Osteoblast (primary cell): Measurements from ENCODE around the gene FNDC3B. TPM values are rescaled to one million over a fixed set of nuclear protein-coding genes. Genes with fewer than 3 reads are reported as not detected.

Experiments
- DNase-seq: peaks from one replicate; pipeline ENCODE4 v3.0.0; 2011; ENCODE audit warnings: low spot score, mixed read lengths; ENCODE audit not compliant: insufficient read length; ENCODE audit errors: missing footprints
- H2AFZ ChIP-seq: 2 replicates; pipeline ENCODE4 v1.6.0; 2011; ENCODE audit warnings: mild to moderate bottlenecking, low read length
- H3K27ac ChIP-seq: 2 replicates; pipeline ENCODE4 v1.5.1; 2011; ENCODE audit warnings: mild to moderate bottlenecking, low read depth, low read length, moderate library complexity
- H3K27me3 ChIP-seq: 2 replicates; pipeline ENCODE4 v1.6.0; 2012; ENCODE audit warnings: mild to moderate bottlenecking, control low read depth, inconsistent platforms, low read length, moderate library complexity; ENCODE audit not compliant: insufficient read depth
- H3K36me3 ChIP-seq: 2 replicates; pipeline ENCODE4 v1.5.1; 2011; ENCODE audit warnings: mild to moderate bottlenecking, low read length, control low read depth, moderate library complexity; ENCODE audit not compliant: insufficient read depth
- H3K4me1 ChIP-seq: 2 replicates; pipeline ENCODE4 v1.5.1; 2011; ENCODE audit warnings: mild to moderate bottlenecking, low read length, control low read depth, moderate library complexity; ENCODE audit not compliant: insufficient read depth
- H3K4me2 ChIP-seq: 2 replicates; pipeline ENCODE4 v1.6.0; 2011; ENCODE audit warnings: mild to moderate bottlenecking, low read length; ENCODE audit not compliant: insufficient read depth
- H3K4me3 ChIP-seq: fragments of 200-600 bp; sonication (generic); 3 replicates; pipeline ENCODE4 v1.5.1; 2012; ENCODE audit warnings: mild to moderate bottlenecking, low read length, inconsistent platforms; ENCODE audit not compliant: insufficient read depth
- H3K79me2 ChIP-seq: 2 replicates; pipeline ENCODE4 v1.6.0; 2012; ENCODE audit warnings: mild to moderate bottlenecking, low read length, control low read depth, inconsistent platforms; ENCODE audit not compliant: insufficient read depth
- H3K9me3 ChIP-seq: 2 replicates; pipeline ENCODE4 v1.5.1; 2011; ENCODE audit warnings: low read depth, low read length, control low read depth
- H4K20me1 ChIP-seq: 2 replicates; pipeline ENCODE4 v1.6.0; 2012; ENCODE audit warnings: mild to moderate bottlenecking, low read length, control low read depth; ENCODE audit not compliant: insufficient read depth
- total RNA-seq: library from RNA; depleted of rRNA; stranded (reverse); fragments of >200 nt; gene quantifications from 2 replicates; pipeline ENCODE4 v1.2.3, GENCODE V29; 2012
- TF ChIP-seq, protein P1 (sequence below): IDR thresholded peaks from 2 replicates; pipeline ENCODE4 v1.5.1; 2011; ENCODE audit warnings: mild to moderate bottlenecking, low read depth, low read length, moderate library complexity; ENCODE audit errors: extremely low read depth

FNDC3B gene
- total RNA-seq, 1 donor: 179 TPM

DNA sequence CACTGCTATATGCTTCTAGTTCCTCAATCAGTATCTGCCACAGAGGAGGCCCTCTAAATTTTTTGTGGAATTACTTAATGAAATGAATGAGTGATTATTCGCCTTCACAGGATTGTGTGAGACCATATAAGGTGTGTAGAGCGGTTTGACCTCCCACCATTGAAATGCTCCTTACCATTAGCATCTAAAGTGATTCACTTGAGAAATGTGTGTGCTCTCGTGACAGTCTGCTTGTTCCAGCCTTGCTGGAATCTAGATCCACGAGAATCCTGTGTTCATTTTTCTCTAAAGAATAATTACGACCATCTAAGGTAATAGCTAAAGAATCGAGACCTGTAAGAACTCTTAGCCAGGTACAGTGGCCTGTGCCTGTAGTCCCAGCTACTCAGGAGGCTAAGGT is 126.9 kb downstream of the FNDC3B start:
- DNase-seq: no peak
- H3K4me1 ChIP-seq: peaks cover 27% of the 10 kb centered on the region
- H3K4me3 ChIP-seq: no peak overlapping the region
- no peaks in the 10 kb centered on the region for H3K27me3 ChIP-seq
- peaks cover 76% of the 10 kb centered on the region for H4K20me1 ChIP-seq
- peaks cover 21% of the 10 kb centered on the region for H3K36me3 ChIP-seq
- TF ChIP-seq, protein P1, sequence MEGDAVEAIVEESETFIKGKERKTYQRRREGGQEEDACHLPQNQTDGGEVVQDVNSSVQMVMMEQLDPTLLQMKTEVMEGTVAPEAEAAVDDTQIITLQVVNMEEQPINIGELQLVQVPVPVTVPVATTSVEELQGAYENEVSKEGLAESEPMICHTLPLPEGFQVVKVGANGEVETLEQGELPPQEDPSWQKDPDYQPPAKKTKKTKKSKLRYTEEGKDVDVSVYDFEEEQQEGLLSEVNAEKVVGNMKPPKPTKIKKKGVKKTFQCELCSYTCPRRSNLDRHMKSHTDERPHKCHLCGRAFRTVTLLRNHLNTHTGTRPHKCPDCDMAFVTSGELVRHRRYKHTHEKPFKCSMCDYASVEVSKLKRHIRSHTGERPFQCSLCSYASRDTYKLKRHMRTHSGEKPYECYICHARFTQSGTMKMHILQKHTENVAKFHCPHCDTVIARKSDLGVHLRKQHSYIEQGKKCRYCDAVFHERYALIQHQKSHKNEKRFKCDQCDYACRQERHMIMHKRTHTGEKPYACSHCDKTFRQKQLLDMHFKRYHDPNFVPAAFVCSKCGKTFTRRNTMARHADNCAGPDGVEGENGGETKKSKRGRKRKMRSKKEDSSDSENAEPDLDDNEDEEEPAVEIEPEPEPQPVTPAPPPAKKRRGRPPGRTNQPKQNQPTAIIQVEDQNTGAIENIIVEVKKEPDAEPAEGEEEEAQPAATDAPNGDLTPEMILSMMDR: no peak
- H2AFZ ChIP-seq: no peak overlapping the region
- H3K79me2 ChIP-seq: peaks cover 97% of the 10 kb centered on the region
- no peak overlapping the region for H3K27ac ChIP-seq
- no peak overlapping the region for H3K4me2 ChIP-seq
- H3K9me3 ChIP-seq: no peaks in the 10 kb centered on the region

DNA sequence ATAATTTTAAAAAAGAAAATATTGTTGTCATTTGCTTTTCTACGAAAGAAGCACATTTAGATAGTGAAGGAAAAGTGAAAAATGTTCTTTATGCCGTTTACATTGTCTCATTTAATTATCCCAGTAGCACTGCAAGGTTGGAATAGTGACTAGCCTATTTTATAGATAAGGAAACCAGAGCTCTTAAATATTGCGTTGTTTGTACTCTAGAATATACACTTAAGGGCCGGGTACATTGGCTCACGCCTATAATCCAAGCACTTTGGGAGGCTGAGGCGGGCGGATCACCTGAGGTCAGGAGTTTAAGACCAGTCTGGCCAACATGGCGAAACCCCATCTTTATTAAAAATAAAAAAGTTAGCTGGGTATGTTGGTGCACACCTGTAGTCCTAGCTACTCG is 127.5 kb downstream of the FNDC3B start:
- Histone ChIP-seq H4K20me1 (peaks cover 76% of the 10 kb centered on the region), H3K27me3 (no peaks in the 10 kb centered on the region), H3K36me3 (peaks cover 17% of the 10 kb centered on the region), H2AFZ (no peak overlapping the region), H3K27ac (no peak overlapping the region), H3K4me1 (peaks cover 32% of the 10 kb centered on the region), H3K79me2 (peaks cover 97% of the 10 kb centered on the region), H3K4me3 (no peak overlapping the region), H3K4me2 (no peak overlapping the region), H3K9me3 (no peaks in the 10 kb centered on the region)
- TF ChIP-seq, protein P1: no peak
- DNase-seq: no peak

DNA sequence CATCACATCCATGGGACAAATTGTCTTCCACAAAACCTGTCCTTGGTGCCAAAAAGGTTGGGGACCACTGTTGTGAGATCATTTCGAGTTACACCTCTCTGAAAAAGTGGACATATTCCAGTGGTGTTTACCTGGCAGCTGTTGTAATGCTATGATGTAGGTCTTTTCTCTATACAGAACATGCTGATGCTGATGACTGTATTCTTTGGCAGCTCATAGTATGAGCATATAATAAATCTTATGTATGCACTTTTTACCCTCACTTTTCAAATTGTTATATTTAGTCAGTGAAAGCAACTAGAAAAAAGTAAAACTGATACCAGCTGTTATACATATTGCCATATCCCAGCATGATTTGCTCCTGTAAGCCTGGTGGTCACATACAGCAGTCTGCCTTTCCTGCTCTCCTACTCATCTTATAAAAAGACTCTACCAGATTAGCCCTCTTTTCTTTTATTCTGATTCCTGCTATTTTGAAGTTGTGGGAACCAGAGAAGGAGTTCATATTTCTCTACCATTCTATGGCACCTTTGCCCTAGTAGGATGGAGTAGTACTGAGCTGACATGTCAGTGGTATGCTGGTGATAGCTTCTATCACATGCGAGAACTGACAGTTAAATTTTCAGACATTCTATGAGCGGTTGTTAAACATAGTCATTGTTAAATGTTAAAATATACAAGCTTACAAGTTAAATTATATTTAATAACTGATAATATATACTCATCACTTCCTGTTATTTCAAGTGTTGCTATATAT is 128.7 kb downstream of the FNDC3B start:
- TF ChIP-seq, protein P1: no peak
- Histone ChIP-seq H3K36me3 (peaks cover 12% of the 10 kb centered on the region), H3K9me3 (no peaks in the 10 kb centered on the region), H3K27ac (peak overlapping the region; percentile 43), H3K4me3 (no peak overlapping the region), H3K27me3 (no peaks in the 10 kb centered on the region), H3K4me1 (peaks cover 32% of the 10 kb centered on the region), H3K79me2 (peaks cover 97% of the 10 kb centered on the region), H2AFZ (no peak overlapping the region), H3K4me2 (no peak overlapping the region), H4K20me1 (peaks cover 73% of the 10 kb centered on the region)
- DNase-seq: no peak

DNA sequence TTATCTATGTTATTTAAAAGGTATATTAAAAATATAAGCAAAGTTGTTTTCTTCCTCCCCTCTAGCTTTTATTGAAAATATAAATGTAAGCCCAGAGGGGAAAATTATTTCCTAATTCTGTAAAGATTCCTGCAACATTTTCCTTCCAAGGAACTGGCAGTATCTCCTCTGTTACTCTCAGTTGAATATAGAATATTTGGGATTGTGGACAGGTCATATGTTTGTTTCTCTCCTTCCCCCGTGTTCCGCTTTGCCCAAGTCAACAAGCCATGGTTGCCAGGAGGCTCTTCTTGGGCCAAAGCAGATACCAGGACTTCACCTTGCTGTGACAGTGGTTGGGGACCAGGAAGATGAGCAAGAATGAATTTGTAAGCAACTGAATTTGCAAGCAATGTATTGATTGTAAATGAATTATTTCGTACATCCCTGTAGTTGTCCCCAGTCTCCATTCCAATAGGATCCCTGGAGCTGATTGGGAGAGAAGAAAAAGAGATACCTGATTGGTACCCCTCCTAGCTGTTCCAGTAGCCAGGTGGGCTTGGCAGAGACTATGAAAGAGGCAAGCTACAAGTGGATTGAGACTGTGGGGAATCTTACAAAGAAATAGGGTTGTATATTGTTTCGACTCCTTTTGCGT is 130.8 kb downstream of the FNDC3B start:
- Histone ChIP-seq H4K20me1 (peaks cover 64% of the 10 kb centered on the region), H3K4me1 (peaks cover 36% of the 10 kb centered on the region), H3K27ac (peak overlapping the region; percentile 62), H3K9me3 (no peaks in the 10 kb centered on the region), H3K4me3 (no peak overlapping the region), H3K36me3 (peaks cover 12% of the 10 kb centered on the region), H3K79me2 (peaks cover 96% of the 10 kb centered on the region), H3K27me3 (no peaks in the 10 kb centered on the region), H2AFZ (no peak overlapping the region), H3K4me2 (no peak overlapping the region)
- no peak for DNase-seq
- TF ChIP-seq, protein P1: no peak
